Esophagus (tissue), 2 donors: ENCODE measurements around the gene AGXT. TPM values are rescaled to one million over a fixed set of nuclear protein-coding genes. Genes with fewer than 3 reads are reported as not detected.

ENCODE experiments used
- H3K27ac ChIP-seq, 2 donors: one replicate each; pipeline ENCODE4 v1.5.1; 2013; ENCODE audit warnings: low read depth in 2 of 2, mild to moderate bottlenecking in 2 of 2, inconsistent platforms in 1 of 2, low read length in 1 of 2, moderate library complexity in 1 of 2
- H3K27me3 ChIP-seq, 2 donors: one replicate each; pipeline ENCODE4 v1.6.1; 2013; ENCODE audit warnings: low read length in 2 of 2, control low read depth in 1 of 2, mild to moderate bottlenecking in 1 of 2; ENCODE audit not compliant: insufficient read depth in 2 of 2, control insufficient read depth in 1 of 2
- H3K36me3 ChIP-seq, 2 donors: one replicate each; pipeline ENCODE4 v1.6.1; 2013; ENCODE audit warnings: low read length in 1 of 2; ENCODE audit not compliant: control insufficient read depth in 2 of 2, insufficient read depth in 2 of 2
- H3K4me1 ChIP-seq, 2 donors: one replicate each; pipeline ENCODE4 v1.6.1; 2013; ENCODE audit warnings: low read length in 1 of 2; ENCODE audit not compliant: control insufficient read depth in 2 of 2, insufficient read depth in 2 of 2
- H3K4me3 ChIP-seq, 2 donors: one replicate each; pipeline ENCODE4 v1.5.1; 2013; ENCODE audit warnings: low read length in 2 of 2, mild to moderate bottlenecking in 2 of 2, low read depth in 1 of 2, moderate library complexity in 1 of 2
- H3K9me3 ChIP-seq, 2 donors: one replicate each; pipeline ENCODE4 v1.6.1; 2013; ENCODE audit warnings: mild to moderate bottlenecking in 2 of 2, low read depth in 1 of 2, low read length in 1 of 2, moderate library complexity in 1 of 2; ENCODE audit not compliant: control insufficient read depth in 2 of 2, insufficient read depth in 1 of 2
- WGBS, 2 donors: extraction: QIAGEN DNeasy Blood & Tissue Kit; methylation state at CpG; one replicate each; pipeline ENCODE4 v1.1.7; 2013; 5-methylcytosine and 5-hydroxymethylcytosine counted together
- polyA plus RNA-seq, 2 donors: library from polyadenylated mRNA; stranded (reverse); fragments of 200-250 nt; gene quantifications; one replicate each; pipeline ENCODE4 v1.2.3, GENCODE V29; 2013
- donor health status: healthy with polysubstance abuse.
- donor health status: Bipolar disorder and iron deficiency.

Gene AGXT
- polyA plus RNA-seq, 2 donors, result not detected

GRCh38 chr2:240851078-240851991 lies 17.3 kb upstream of the AGXT start:
- Histone ChIP-seq H3K4me3 (no peak overlapping the region), H3K36me3 (no peaks in the 10 kb centered on the region), H3K27ac (no peak overlapping the region), H3K9me3 (no peaks in the 10 kb centered on the region), H3K27me3 (no peaks in the 10 kb centered on the region), H3K4me1 (no peaks in the 10 kb centered on the region)
- WGBS, 2 donors, result 35 to 38% methylated on average over 33 of the region's 33 CpGs

GRCh38 chr2:240852671-240853314 lies 15.8 kb upstream of the AGXT start:
- Histone ChIP-seq H3K27me3 (no peaks in the 10 kb centered on the region), H3K9me3 (no peaks in the 10 kb centered on the region), H3K4me3 (no peak overlapping the region), H3K27ac (no peak overlapping the region), H3K36me3 (no peaks in the 10 kb centered on the region), H3K4me1 (no peaks in the 10 kb centered on the region)
- WGBS, 2 donors, result 81 to 84% methylated on average over 15 of the region's 15 CpGs

- H3K27ac ChIP-seq, result no peak overlapping the region
- H3K4me1 ChIP-seq, result no peaks in the 10 kb centered on the region
- no peaks in the 10 kb centered on the region for H3K36me3 ChIP-seq
- H3K27me3 ChIP-seq, result no peaks in the 10 kb centered on the region
- no peak overlapping the region for H3K4me3 ChIP-seq
- WGBS, 2 donors, result 92 to 93% methylated on average over 8 of the region's 8 CpGs
- H3K9me3 ChIP-seq, result no peaks in the 10 kb centered on the region
Observed at GRCh38 chr2:240855670-240856069, 13.0 kb upstream of the AGXT start.

GRCh38 chr2:240856151-240856980 lies 12.3 kb upstream of the AGXT start:
- Histone ChIP-seq H3K4me1 (no peaks in the 10 kb centered on the region), H3K4me3 (no peak overlapping the region), H3K9me3 (no peaks in the 10 kb centered on the region), H3K27me3 (no peaks in the 10 kb centered on the region), H3K36me3 (no peaks in the 10 kb centered on the region), H3K27ac (no peak overlapping the region)
- 76 to 77% methylated on average over 21 of the region's 21 CpGs for WGBS, 2 donors

GRCh38 chr2:240857039-240858008 lies 11.3 kb upstream of the AGXT start:
- WGBS, 2 donors, result 78 to 80% methylated on average over 21 of the region's 21 CpGs
- Histone ChIP-seq H3K4me3 (no peak overlapping the region), H3K9me3 (no peaks in the 10 kb centered on the region), H3K27ac (no peak overlapping the region), H3K4me1 (no peaks in the 10 kb centered on the region), H3K27me3 (no peaks in the 10 kb centered on the region), H3K36me3 (no peaks in the 10 kb centered on the region)

- no peaks in the 10 kb centered on the region for H3K36me3 ChIP-seq
- WGBS, 2 donors, result 86 to 95% methylated on average over 13 of the region's 13 CpGs
- no peak overlapping the region for H3K4me3 ChIP-seq
- H3K27me3 ChIP-seq, result no peaks in the 10 kb centered on the region
- no peaks in the 10 kb centered on the region for H3K4me1 ChIP-seq
- H3K9me3 ChIP-seq, result no peaks in the 10 kb centered on the region
- H3K27ac ChIP-seq, result no peak overlapping the region
Observed at GRCh38 chr2:240858321-240858720, 10.3 kb upstream of the AGXT start.

GRCh38 chr2:240858871-240859270 lies 9.8 kb upstream of the AGXT start:
- no peaks in the 10 kb centered on the region for H3K36me3 ChIP-seq
- H3K9me3 ChIP-seq, result no peaks in the 10 kb centered on the region
- no peak overlapping the region for H3K4me3 ChIP-seq
- 90 to 92% methylated on average over 10 of the region's 10 CpGs for WGBS, 2 donors
- H3K4me1 ChIP-seq, result no peaks in the 10 kb centered on the region
- no peaks in the 10 kb centered on the region for H3K27me3 ChIP-seq
- no peak overlapping the region for H3K27ac ChIP-seq

- no peak overlapping the region for H3K27ac ChIP-seq
- H3K4me3 ChIP-seq, result no peak overlapping the region
- 83 to 84% methylated on average over 2 of the region's 2 CpGs for WGBS, 2 donors
- H3K4me1 ChIP-seq, result no peaks in the 10 kb centered on the region
- no peaks in the 10 kb centered on the region for H3K9me3 ChIP-seq
- H3K27me3 ChIP-seq, result no peaks in the 10 kb centered on the region
- no peaks in the 10 kb centered on the region for H3K36me3 ChIP-seq
Observed at GRCh38 chr2:240861547-240861946, 7.1 kb upstream of the AGXT start.
